Endometrial microvascular endothelial cells (primary cell): Measurements from ENCODE around the gene ACP1. TPM values are rescaled to one million over a fixed set of nuclear protein-coding genes. Genes with fewer than 3 reads are reported as not detected.

Experiments
- in situ Hi-C: cut with HindIII; loops from 2 replicates; pipeline ENCODE4 v1.10.0; 2017; ENCODE audit warnings: low sequenced_read_pairs, low pct_unique_long_range_greater_than_20kb; ENCODE audit errors: inconsistent ontology term
- total RNA-seq: library from RNA; depleted of rRNA; stranded (reverse); fragments of >200 nt; gene quantifications from one replicate; pipeline ENCODE4 v1.2.3, GENCODE V29; 2015; ENCODE audit errors: inconsistent ontology term

The ACP1 gene
- total RNA-seq, 1 donor from 2014 or later = 96.2 TPM

GRCh38 chr2:252001-252602, 12.6 kb upstream of the ACP1 start:
- in situ Hi-C loops = no loop called here

GRCh38 chr2:253202-253638, 11.5 kb upstream of the ACP1 start:
- in situ Hi-C loops = no loop called here

GRCh38 chr2:254241-254640, 10.5 kb upstream of the ACP1 start:
- in situ Hi-C loops = no loop called here

- in situ Hi-C loops = no loop called here
These were observed 9.6 kb upstream of the ACP1 start for GRCh38 chr2:255195-255594.

GRCh38 chr2:256094-256493, 8.7 kb upstream of the ACP1 start:
- in situ Hi-C loops = no loop called here

GRCh38 chr2:257429-257828, 7.3 kb upstream of the ACP1 start:
- in situ Hi-C loops = no loop called here

GRCh38 chr2:257842-258241, 6.9 kb upstream of the ACP1 start:
- in situ Hi-C loops = no loop called here

- in situ Hi-C loops = no loop called here
These were observed 5.8 kb upstream of the ACP1 start for GRCh38 chr2:258933-259332.

GRCh38 chr2:259789-260331, 4.9 kb upstream of the ACP1 start:
- in situ Hi-C loops = no loop called here

- in situ Hi-C loops = no loop called here
These were observed 4.1 kb upstream of the ACP1 start for GRCh38 chr2:260507-261161.

- in situ Hi-C loops = no loop called here
These were observed 2.6 kb upstream of the ACP1 start for GRCh38 chr2:262117-262516.

- in situ Hi-C loops = no loop called here
These were observed 1.6 kb upstream of the ACP1 start for GRCh38 chr2:263022-263738.

GRCh38 chr2:263774-264492, 814 bp upstream of the ACP1 start, which contains the start of gene SH3YL1:
Gene SH3YL1, minus strand, starts transcription at chr2:264032. Its CDS starts 48 bp downstream, at chr2:263984.
- in situ Hi-C loops = no loop called here

GRCh38 chr2:268323-268722, 3.6 kb downstream of the ACP1 start:
- in situ Hi-C loops = no loop called here

- in situ Hi-C loops = no loop called here
These were observed 4.7 kb downstream of the ACP1 start for GRCh38 chr2:269356-270030.

GRCh38 chr2:270861-271260, 6.1 kb downstream of the ACP1 start:
- in situ Hi-C loops = no loop called here

GRCh38 chr2:271917-272316, 7.2 kb downstream of the ACP1 start:
- in situ Hi-C loops = no loop called here

GRCh38 chr2:273333-273732, 8.6 kb downstream of the ACP1 start:
- in situ Hi-C loops = no loop called here

GRCh38 chr2:274503-274902, 9.8 kb downstream of the ACP1 start:
- in situ Hi-C loops = no loop called here
